Liver (tissue), 9 donors: Measurements from ENCODE around the gene KIAA1143. TPM values are rescaled to one million over a fixed set of nuclear protein-coding genes. Genes with fewer than 3 reads are reported as not detected.

Experiments used
- DNase-seq: peaks from one replicate; pipeline ENCODE4 v3.0.0-alpha.2; 2017; ENCODE audit warnings: low spot score
- H3K27ac ChIP-seq, 2 donors: one replicate each; pipeline ENCODE4 v1.7.0; 2013; ENCODE audit warnings: inconsistent platforms in 2 of 2, low read length in 2 of 2, control low read depth in 1 of 2, low read depth in 1 of 2, mild to moderate bottlenecking in 1 of 2
- H3K27me3 ChIP-seq, 4 donors: one replicate each; pipeline versions ENCODE4 v1.6.1 to v1.7.0; 2013; ENCODE audit warnings: low read length in 3 of 4, inconsistent platforms in 1 of 4, mild to moderate bottlenecking in 1 of 4, moderate library complexity in 1 of 4; ENCODE audit not compliant: control insufficient read depth in 4 of 4, insufficient read depth in 4 of 4
- H3K36me3 ChIP-seq, 4 donors: one replicate each; pipeline versions ENCODE4 v1.6.1 to v1.7.0; 2013; ENCODE audit warnings: low read length in 3 of 4, mild to moderate bottlenecking in 3 of 4, low read depth in 1 of 4, moderate library complexity in 1 of 4; ENCODE audit not compliant: control insufficient read depth in 4 of 4, insufficient read depth in 3 of 4
- H3K4me1 ChIP-seq, 4 donors: one replicate each; pipeline versions ENCODE4 v1.6.1 to v1.7.0; 2013; ENCODE audit warnings: low read length in 3 of 4, mild to moderate bottlenecking in 3 of 4, moderate library complexity in 1 of 4; ENCODE audit not compliant: control insufficient read depth in 4 of 4, insufficient read depth in 4 of 4
- H3K4me3 ChIP-seq, 3 donors: one replicate each; pipeline versions ENCODE4 v1.6.1 to v1.7.0; 2013; ENCODE audit warnings: low read length in 3 of 3, control low read depth in 1 of 3, low read depth in 1 of 3, mild to moderate bottlenecking in 1 of 3
- H3K9ac ChIP-seq, 2 donors: one replicate each; pipeline ENCODE4 v1.7.0; 2013; ENCODE audit warnings: low read length in 2 of 2, mild to moderate bottlenecking in 2 of 2, moderate library complexity in 2 of 2, control low read depth in 1 of 2, low read depth in 1 of 2
- H3K9me3 ChIP-seq, 4 donors: one replicate each; pipeline versions ENCODE4 v1.6.1 to v1.7.0; 2013; ENCODE audit warnings: low read length in 3 of 4; ENCODE audit not compliant: control insufficient read depth in 4 of 4
- CTCF ChIP-seq: fragments of 150-350 bp; IDR thresholded peaks from 2 replicates; pipeline ENCODE4 v1.5.1; 2017; ENCODE audit warnings: improper control_type of control experiment, low read depth, low read length; ENCODE audit not compliant: missing input control
- EGR1 ChIP-seq, 2 donors: IDR thresholded peaks; 2 replicates each; pipeline ENCODE4 v1.6.1; 2016 to 2018; ENCODE audit warnings: antibody characterized with exemption in 2 of 2, low read depth in 2 of 2
- FOXA1 ChIP-seq: IDR thresholded peaks from 2 replicates; pipeline ENCODE4 v1.6.1; 2016; ENCODE audit warnings: antibody characterized with exemption
- FOXA2 ChIP-seq: IDR thresholded peaks from 2 replicates; pipeline ENCODE4 v1.6.1; 2016; ENCODE audit warnings: antibody characterized with exemption
- GABPA ChIP-seq, 2 donors: IDR thresholded peaks in 1 of 2; conservative IDR thresholded peaks in 1 of 2; 2 replicates each; pipeline ENCODE4 v1.6.1; 2016; ENCODE audit warnings: antibody characterized with exemption in 2 of 2, mild to moderate bottlenecking in 1 of 2, moderate library complexity in 1 of 2
- HNF4A ChIP-seq, 2 donors: conservative IDR thresholded peaks; 2 replicates each; pipeline ENCODE4 v1.6.1; 2016; ENCODE audit warnings: antibody characterized with exemption in 2 of 2, mild to moderate bottlenecking in 2 of 2
- HNF4G ChIP-seq: IDR thresholded peaks from 2 replicates; pipeline ENCODE4 v1.6.1; 2016; ENCODE audit warnings: antibody characterized with exemption
- JUND ChIP-seq, 2 donors: IDR thresholded peaks; 2 replicates each; pipeline ENCODE4 v1.6.1; 2016; ENCODE audit warnings: antibody characterized with exemption in 2 of 2
- MAX ChIP-seq: IDR thresholded peaks from 2 replicates; pipeline ENCODE4 v1.6.1; 2016; ENCODE audit warnings: antibody characterized with exemption
- NR2F2 ChIP-seq: IDR thresholded peaks from 2 replicates; pipeline ENCODE4 v1.6.1; 2016; ENCODE audit warnings: antibody characterized with exemption
- RAD21 ChIP-seq, 2 donors: IDR thresholded peaks; 2 replicates each; pipeline ENCODE4 v1.6.1; 2016; ENCODE audit warnings: antibody characterized with exemption in 2 of 2, mild to moderate bottlenecking in 2 of 2
- REST ChIP-seq: IDR thresholded peaks from 2 replicates; pipeline ENCODE4 v1.6.1; 2016; ENCODE audit warnings: antibody characterized with exemption, mild to moderate bottlenecking
- SP1 ChIP-seq: IDR thresholded peaks from 2 replicates; pipeline ENCODE4 v1.6.1; 2018; ENCODE audit warnings: antibody characterized with exemption, mild to moderate bottlenecking
- TAF1 ChIP-seq: conservative IDR thresholded peaks from 2 replicates; pipeline ENCODE4 v1.6.1; 2016; ENCODE audit warnings: antibody characterized with exemption, mild to moderate bottlenecking
- YY1 ChIP-seq: IDR thresholded peaks from 2 replicates; pipeline ENCODE4 v1.6.1; 2016; ENCODE audit warnings: antibody characterized with exemption, mild to moderate bottlenecking
- ZBTB33 ChIP-seq: IDR thresholded peaks from 2 replicates; pipeline ENCODE4 v1.6.1; 2016; ENCODE audit warnings: antibody characterized with exemption
- WGBS: extraction: QIAGEN DNeasy Blood & Tissue Kit; methylation state at CpG from one replicate; pipeline ENCODE4 v1.1.7; 2013; 5-methylcytosine and 5-hydroxymethylcytosine counted together
- polyA plus RNA-seq, 2 donors: library from polyadenylated mRNA; stranded (reverse) in 1 of 2; unstranded in 1 of 2; fragments of 200-250 nt in 1 of 2; fragments of >200 nt in 1 of 2; fragmentation: Nextera tagmentation in 1 of 2; extraction: Ambion mirVana in 1 of 2; gene quantifications; one replicate each; pipeline versions ENCODE4 v1.2.1 to v1.2.3, GENCODE V29; 2013 to 2015
- total RNA-seq, 2 donors: library from RNA; depleted of rRNA; stranded (reverse); fragments of >200 nt; gene quantifications; one replicate each; pipeline ENCODE4 v1.2.3, GENCODE V29; 2014
- donor health status: healthy.
- donor health status: healthy.
- donor health status: healthy.
- donor health status: healthy.
- donor health status: healthy.

Gene KIAA1143
- total and polyA plus RNA-seq, 4 donors = 3.9 to 10.3 (median 7.2) TPM

- TF ChIP-seq REST (no peak), TAF1 (no peak), ZBTB33 (no peak), JUND (IDR thresholded peaks at IDR 0.05) (no peak), EGR1 (IDR thresholded peaks at IDR 0.05; ENCODE audit: low read depth in 2 of 2) (no peak)
Observed at GRCh38 chr3:44761101-44761423, 357 bp downstream of the KIAA1143 start (continued).

GRCh38 chr3:44734646-44735168 lies 26.7 kb downstream of the KIAA1143 start:
- H3K27me3 ChIP-seq = no peaks in the 10 kb centered on the region
- TF ChIP-seq RAD21 (IDR thresholded peaks at IDR 0.05) = no peak
- no peak for TF ChIP-seq HNF4G
- TF ChIP-seq SP1 = no peak
- no peak for TF ChIP-seq MAX
- TF ChIP-seq GABPA (IDR thresholded peaks at IDR 0.05 in 1 of 2, conservative IDR thresholded peaks at IDR 0.05 in 1 of 2) = no peak
- TF ChIP-seq JUND (IDR thresholded peaks at IDR 0.05) = no peak
- no peak for TF ChIP-seq FOXA2
- TF ChIP-seq EGR1 (IDR thresholded peaks at IDR 0.05; ENCODE audit: low read depth in 2 of 2) = no peak
- TF ChIP-seq FOXA1 = no peak
- TF ChIP-seq NR2F2 = no peak
- TF ChIP-seq TAF1 = no peak
- TF ChIP-seq CTCF = no peak
- TF ChIP-seq HNF4A (conservative IDR thresholded peaks at IDR 0.05) = no peak
- no peak for TF ChIP-seq REST
- TF ChIP-seq ZBTB33 = no peak
- no peak for TF ChIP-seq YY1
- H3K9ac ChIP-seq = no peak overlapping the region
- H3K36me3 ChIP-seq = peaks cover 0 to 18% (median 10%) of the 10 kb centered on the region in 4 donors
- no peak overlapping the region for H3K27ac ChIP-seq
- peak overlapping the region in 2 of 3 donors; percentile 7 to 35 for H3K4me3 ChIP-seq
- H3K4me1 ChIP-seq = peaks cover 0 to 2% (median 0%) of the 10 kb centered on the region in 4 donors
- WGBS = 77% methylated on average over 3 of the region's 3 CpGs
- peaks cover 33 to 74% (median 66%) of the 10 kb centered on the region in 4 donors for H3K9me3 ChIP-seq
- no peak for DNase-seq
